SH-SY5Y (cell line): Measurements from ENCODE around the gene FGF4.

Source experiments
- GATA2 ChIP-seq: IDR thresholded peaks from 2 replicates; pipeline ENCODE4 v1.6.1; 2011; ENCODE audit warnings: mild to moderate bottlenecking, low read depth, low read length
- GATA3 ChIP-seq: IDR thresholded peaks from 2 replicates; pipeline ENCODE4 v1.6.1; 2011; ENCODE audit warnings: low read depth, mild to moderate bottlenecking, low read length, moderate library complexity

The FGF4 gene

GRCh38 chr11:69775163-69775755 lies at the start of gene FGF4:
Gene FGF4 (minus strand): TSS chr11:69775341. CDS start chr11:69775084, 257 bp downstream.
- TF ChIP-seq GATA3 (no peak), GATA2 (no peak)

GRCh38 chr11:69823641-69824265 lies 48.6 kb upstream of the FGF4 start:
- no peak for TF ChIP-seq GATA3
- TF ChIP-seq GATA2: no peak

DNA sequence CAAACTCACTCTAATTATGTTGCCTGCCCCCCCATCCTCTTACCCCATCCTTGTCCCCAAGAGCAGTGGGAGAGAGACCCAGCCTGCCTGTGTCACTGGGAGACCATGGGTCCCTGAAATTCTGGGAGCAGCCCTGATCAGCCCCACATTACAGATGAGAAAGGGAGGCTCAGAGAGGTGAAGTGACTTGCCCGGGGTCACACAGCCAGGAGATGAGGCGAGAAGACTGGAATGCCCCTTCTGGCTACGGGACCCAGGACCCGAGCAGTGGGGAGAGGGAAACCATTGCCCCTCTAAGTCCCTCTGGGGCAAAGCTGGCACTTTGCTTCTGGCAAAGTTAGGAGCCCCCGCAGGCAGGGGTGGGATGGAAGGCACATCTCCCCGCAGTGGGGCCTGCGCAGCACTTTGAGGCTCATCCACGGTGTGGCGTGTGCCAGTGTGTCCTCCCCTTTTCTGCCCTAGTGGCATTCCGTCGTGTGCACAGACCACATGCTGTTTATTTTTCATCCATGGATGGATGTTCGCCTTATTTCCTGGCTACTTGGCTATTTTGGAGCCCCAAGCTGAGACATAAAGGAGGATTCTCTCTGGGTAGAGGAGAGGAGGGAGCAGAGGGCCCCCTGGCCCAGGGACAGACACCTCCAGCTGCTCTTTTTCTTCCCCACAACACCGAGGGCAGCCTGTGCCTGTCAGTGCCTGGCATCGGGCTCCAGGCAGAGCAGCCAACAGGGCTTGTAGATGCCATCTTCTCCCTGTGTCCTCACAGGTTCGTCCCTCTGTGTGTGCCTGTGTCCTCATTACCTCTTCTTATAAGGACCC lies 47.7 kb upstream of the FGF4 start:
- TF ChIP-seq GATA3 (no peak), GATA2 (no peak)

DNA sequence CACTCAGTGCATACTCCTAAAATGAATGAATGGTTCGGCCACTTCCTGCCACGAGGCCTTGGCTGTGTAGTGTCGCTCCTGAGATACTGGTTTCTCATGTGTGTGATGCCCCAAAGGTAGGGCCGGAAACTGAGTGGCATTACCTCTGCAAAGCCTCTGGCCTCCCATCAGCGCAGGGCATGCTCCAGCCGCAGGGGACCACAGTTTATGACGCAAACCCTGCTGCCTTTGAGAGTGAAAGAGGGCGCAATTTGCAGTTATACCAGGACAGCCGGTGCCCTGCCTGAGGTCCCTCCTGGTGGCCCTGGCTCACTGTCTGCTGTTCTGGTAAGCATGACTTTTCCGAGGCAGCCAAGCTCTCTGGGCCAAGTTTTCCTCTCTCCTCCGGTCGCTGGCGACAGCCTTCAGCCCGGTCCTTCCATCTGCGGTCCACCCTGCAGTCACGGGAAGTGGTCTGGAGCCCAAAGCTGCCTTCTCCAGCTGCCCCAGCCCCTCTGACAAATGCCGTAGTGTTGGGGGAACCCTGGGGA lies 46.4 kb upstream of the FGF4 start:
- no peak for TF ChIP-seq GATA3
- TF ChIP-seq GATA2: no peak

DNA sequence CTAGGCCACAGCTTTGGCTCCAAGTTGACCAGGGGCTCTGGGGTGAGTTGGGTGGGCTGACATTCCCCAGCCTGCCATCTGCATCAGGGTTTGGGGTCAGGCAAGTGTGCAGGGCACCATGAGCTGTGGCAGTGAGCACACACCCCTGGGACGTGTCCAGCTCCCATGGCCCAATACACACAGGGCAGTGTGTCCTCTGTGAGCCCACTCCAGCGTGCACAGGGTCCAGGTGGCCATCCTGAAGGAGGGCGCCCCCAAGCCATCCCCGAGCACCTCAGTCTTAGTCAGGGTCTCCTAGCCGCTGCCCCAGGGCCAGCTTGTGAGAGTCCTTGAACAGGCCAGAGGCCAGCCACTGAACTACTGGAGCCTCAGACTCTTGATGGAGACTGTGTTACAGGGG lies 45.3 kb upstream of the FGF4 start:
- no peak for TF ChIP-seq GATA2
- TF ChIP-seq GATA3: no peak

DNA sequence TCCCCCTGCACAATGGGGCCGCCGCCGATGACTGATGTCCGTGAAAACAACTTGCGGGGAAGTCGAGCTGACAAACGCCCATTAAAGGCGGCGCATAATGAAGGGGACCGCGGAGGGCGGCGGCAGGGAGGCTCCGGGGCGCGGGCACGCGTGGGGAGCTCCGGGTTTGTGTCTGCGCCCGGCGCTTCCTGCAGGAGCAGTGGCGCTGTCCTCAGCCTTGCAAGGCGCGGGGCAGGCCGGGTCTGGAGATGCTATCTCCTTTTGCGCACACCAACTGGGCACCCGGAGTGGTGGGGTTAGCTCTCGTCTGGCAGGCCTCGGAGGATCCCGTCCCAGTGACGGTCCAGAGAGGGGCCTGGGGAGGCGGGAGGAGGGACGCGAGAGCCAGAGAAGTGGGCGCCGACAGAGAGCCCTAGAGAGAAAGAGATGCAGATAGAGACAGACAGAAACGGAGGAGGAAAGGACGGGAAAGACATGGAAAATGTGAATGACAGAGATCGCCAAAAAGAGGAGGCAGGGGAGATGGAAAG lies 44.5 kb upstream of the FGF4 start:
- peak; percentile 94 for TF ChIP-seq GATA2
- TF ChIP-seq GATA3: no peak; the same call in 1 of the 2 replicates

DNA sequence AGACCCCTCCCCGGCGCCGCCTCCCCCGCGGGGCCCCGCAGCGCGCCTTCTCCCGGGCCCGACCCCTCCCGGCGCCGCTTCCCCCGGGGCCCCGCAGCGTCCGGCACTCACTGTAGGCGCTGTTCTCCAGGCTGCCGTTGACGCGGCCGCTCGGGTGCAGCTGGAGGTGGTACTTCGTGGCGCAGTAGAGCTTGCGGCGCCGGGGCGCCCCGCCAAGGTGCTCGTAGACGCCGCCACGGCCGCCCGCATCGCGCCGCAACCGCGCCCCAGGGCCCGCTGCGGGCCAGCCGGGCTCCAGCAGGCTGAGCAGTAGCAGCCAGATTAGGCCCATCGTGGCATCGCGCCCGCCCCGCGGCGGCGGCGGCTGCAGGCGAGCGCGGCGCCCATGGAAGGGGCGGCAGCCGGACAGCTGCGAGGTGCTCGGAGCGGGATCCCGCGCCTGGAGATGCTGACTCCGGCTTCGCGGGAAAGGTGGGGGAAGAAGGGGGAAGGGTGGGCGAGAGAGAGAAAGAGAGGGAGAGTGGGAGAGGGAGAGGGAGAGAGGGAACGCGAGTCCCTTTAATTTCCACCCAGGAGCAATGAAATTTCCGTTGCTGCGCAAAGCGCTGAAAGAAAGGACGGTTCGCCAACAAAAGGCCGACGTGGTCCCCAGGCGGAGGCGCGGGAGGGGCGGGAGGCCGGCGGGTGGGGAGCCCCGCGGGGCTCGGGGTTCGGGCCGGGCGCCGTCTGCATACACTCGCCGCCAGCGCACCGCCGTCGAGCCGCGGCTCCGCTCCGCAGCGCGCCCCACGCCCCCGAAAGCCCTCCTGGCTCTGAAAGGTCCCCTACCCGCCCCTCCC lies 43.7 kb upstream of the FGF4 start, which contains the start of gene FGF3:
TSS of gene FGF3 (minus strand) at position 814 of the 839 bp plus-strand sequence. CDS start at position 331, 483 bp downstream.
- TF ChIP-seq GATA3 (no peak), GATA2 (no peak)

DNA sequence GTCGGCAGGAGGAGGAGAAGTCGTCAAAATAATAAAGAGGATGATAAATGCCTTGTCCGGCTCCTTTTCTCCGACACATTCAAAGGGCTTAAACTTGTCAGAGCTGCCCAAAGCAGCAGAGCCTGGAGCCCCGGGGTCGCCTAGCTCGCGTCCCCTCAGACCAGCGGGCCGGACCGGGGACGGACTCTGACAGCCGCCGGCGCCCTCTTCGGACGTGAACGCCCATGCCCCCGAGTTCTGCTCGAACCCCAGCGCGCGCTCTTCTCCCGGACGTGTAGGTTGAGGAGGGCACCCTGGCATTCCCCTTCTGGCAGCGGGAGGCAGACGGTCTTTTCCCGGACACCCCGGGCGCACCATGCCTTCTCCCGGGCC lies 43.1 kb upstream of the FGF4 start:
- TF ChIP-seq GATA3 (no peak), GATA2 (no peak)

DNA sequence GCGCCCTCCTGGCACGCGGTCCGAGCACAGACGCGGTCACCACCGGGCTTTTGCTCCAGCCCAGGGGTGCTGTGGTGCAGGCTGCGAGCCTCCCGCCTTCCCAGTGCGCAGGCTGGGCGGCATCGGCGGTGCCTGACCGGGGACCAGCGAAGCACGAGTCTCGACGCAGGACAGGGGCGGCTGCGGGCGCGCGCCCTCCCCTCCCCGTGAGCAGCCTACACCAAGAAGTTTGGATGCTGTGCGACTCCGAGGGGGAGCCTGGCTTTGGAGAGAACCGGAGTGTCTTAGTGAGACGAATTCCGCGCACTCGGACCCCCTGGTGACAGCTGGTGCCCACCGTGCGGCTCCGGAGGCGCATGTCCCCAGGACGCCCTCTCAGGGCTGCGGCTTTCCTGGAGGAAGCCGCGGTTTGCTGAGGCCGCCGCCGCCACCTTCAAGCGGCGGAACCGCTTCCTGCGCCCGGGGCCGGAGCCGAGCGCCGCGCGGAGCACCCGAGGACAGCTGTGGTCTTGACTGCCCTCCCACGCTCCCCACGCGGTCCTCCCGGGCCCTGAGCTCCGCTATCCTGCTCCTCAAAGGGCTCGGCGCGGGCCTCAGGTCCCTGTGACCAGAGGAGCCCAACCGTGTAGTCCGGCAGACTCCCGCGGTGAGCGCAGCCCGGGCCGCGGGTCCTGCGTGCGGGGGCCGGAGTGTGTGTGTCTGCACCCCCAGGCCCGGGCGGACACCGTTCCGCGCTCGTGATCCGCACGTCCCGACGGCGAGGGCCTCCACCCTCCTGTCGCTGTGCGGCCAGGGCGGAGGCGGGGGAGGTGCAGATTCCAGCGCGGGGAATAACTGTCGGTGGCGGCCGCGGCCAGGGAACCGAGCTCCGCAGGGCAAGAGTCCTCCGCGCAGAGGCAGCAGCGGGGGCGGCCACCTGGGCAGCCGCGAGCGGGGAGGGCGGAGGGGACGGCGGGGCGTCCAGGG lies 42.4 kb upstream of the FGF4 start:
- TF ChIP-seq GATA3: no peak
- TF ChIP-seq GATA2: no peak

DNA sequence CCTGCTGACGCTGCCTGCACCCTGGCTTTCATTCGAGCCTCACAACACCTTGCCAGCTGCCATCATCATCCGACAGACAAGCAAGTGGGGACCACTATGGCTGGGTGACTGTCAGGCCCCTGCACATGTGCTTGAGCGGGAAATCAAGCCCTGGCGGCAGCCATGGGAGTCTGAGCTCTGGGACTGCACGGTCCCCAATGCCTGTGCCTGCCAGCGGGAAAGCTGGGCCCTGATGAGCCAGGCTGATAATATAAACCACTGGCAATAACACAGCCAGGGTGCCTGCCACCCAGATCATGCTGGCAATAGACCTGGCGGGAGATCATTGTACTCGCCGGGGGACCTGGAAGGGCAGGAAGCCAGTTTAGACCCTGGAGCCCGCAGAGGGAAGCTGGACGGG lies 41.5 kb upstream of the FGF4 start:
- peak; percentile 84 for TF ChIP-seq GATA2
- TF ChIP-seq GATA3: no peak

DNA sequence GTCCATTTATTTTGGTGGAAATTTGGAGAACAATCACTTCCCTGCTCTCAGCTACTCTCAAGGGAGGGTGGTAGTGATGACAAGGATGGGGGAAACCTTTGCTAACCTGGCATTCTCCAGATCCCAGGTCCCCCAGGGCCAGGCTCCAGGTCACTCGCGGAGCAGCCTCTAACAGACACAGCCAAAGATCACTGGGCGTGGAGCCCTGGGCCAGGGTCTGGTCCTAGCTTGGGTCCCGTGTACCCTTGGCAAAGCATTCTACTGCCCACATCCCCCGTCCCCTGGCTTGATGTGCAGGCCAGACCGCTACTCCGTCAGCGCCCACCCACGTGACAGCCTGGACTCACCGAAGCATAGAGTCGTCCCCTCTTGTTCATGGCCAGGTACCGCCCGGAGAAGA lies 40.8 kb upstream of the FGF4 start:
- TF ChIP-seq GATA3 (no peak), GATA2 (no peak)

DNA sequence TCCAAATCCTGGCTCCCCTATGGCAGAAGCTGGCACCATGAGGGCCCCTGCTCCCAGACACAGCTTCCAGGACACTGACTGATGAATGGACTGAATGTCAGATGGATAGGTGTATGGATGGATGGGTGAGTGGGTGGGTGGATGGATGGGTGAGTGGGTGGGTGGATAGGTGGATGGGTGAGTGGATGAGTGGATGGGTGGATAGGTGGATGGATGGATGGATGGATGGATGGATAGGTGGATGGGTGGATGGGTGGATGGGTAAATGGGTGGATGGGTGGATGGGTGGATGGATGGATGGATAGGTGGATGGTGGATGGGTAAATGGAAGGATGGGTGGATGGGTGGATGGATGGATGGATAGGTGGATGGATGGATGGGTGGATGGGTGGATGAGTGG lies 39.8 kb upstream of the FGF4 start:
- TF ChIP-seq GATA3: no peak
- TF ChIP-seq GATA2: no peak

GRCh38 chr11:69814411-69814810 lies 39.3 kb upstream of the FGF4 start:
- TF ChIP-seq GATA3: no peak
- TF ChIP-seq GATA2: no peak
